Muscle of arm (tissue), 12 donors: Measurements from ENCODE around the gene POMZP3. TPM values are rescaled to one million over a fixed set of nuclear protein-coding genes. Genes with fewer than 3 reads are reported as not detected.
"Not testable (repeated sequence)": the region's sequence is repeated elsewhere in the genome, so short reads cannot be mapped to it uniquely, and the experiment has no call there.

Experiments used
- DNase-seq: peaks from one replicate; pipeline ENCODE4 v3.0.0-alpha.2; 2013
- polyA plus RNA-seq, 12 donors: library from polyadenylated mRNA; unstranded; fragments of 120-200 nt; gene quantifications; one replicate each; pipeline ENCODE4 v1.2.1, GENCODE V29; 2013; ENCODE audit not compliant: insufficient read length in 12 of 12

The POMZP3 gene
- polyA plus RNA-seq, 12 donors: 7.5 to 29.5 (median 14.8) TPM; not detected in 1

DNA sequence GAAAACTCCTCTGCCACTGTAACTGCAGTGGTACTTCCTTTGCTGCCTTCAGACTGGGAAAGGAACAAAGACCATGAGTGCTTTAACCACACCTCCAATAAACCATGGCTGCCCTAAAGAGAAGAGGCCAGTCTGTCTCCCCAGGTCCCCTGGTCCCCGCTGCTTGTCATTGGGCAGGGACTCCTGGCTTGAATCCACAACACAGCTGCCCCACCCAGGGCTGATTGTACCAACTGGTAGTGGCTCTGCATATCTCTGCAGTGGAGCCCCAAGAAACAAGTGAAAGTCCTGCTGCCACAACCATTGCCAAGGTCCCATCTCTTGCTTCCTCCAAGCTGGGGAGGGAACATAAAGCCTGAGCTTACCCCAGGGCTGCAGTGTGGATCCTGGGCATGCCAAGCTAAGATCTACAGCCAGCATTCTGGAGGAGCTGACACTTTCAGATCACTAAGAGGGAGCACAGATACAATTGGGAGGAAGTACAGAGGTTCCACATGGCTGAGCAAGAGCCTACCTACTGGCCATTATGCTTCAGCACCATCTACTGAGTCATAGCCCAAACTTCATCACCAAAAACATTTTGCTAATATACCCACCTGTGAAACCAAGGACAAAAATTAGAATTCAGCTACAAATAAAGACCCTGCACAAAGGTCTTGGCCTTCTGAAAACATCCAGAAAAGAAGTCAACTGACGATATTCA, 35.3 kb downstream of the POMZP3 start:
- not testable (repeated sequence) for DNase-seq

GRCh38 chr7:76591033-76591432, 36.0 kb downstream of the POMZP3 start:
- DNase-seq: not testable (repeated sequence)

DNA sequence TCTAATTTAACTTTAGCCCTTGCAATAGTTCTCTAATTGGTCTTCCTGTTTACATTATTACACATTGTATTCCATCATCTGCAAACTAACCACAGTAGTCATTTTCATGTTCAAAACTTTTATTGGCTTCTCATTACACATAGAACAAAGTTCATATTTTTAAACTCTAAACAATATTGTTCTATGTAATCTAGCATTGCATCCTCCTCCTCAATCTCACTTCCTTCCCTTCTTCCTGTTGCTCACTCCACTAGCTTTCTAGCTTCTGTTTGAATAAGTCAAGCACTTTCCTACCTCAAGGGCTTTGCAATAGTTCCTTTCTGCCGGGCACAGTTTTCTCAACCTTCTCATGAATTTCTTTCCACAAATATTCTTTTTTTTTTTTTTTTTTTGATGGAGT, 38.5 kb downstream of the POMZP3 start:
- DNase-seq: not testable (repeated sequence)

DNA sequence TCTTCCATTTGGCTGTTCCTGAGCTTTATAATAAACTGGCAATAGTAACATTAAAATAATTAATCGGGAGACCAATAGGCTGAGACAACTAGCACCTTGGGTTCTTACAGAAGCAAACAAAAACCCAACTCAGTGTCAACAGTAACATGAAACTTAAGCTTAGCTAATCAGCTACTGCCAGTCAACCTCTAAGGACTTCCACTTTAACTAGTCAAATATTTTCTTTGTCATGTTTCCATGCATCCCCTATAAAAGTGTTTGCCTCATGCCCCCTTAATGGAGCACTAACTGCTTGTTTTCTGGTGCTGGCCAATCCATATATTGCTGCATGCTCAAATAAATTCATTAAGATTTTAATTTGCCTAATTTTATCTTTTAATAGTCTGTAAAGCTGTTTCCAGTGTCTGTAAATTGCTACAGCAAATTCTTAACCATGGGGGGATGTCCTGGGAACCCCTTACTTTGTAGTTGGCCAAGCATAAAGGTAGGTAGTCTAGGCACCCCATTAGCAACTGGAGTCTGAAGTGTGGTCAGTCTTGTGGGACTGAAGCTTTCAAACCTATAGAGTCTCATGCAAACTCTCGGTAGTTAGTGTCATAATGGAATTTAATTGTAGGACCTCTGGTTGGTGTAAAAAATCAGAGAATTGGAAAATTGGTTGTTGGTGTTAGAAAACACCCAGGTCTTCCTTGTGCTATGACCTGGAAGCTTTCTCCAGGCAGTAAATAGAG, 40.3 kb downstream of the POMZP3 start:
- not testable (repeated sequence) for DNase-seq

DNA sequence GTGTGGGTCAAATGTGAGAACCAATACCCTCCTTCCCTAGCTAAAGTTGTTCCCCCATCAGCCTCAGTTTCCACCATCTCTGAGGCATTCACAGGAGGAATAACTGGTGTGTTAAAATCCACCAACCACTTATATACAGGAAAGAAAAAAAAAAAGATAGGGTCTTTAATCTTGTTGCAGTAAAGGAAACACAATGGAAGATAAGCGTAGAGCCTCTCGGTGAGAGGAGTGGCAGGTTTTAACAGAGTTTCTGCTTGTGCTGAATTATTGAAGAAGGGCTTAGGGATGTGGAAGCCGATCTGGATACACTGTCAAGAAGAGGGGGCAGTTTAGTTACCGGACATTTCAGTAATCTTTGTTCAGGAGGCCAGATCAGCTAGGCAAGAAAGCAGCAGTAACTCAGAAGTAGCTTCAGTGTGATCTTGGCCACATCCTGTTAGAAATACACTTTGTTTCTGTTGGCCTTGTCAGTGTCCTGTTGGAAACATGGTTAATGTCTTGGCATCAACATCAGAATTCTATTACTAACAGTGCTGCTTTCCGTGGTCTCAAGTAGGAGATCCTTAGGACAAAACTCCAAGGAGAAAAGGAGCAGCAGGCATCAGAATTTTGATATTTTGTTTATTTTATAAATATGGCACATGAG, 43.3 kb downstream of the POMZP3 start:
- DNase-seq: peak; percentile 65

DNA sequence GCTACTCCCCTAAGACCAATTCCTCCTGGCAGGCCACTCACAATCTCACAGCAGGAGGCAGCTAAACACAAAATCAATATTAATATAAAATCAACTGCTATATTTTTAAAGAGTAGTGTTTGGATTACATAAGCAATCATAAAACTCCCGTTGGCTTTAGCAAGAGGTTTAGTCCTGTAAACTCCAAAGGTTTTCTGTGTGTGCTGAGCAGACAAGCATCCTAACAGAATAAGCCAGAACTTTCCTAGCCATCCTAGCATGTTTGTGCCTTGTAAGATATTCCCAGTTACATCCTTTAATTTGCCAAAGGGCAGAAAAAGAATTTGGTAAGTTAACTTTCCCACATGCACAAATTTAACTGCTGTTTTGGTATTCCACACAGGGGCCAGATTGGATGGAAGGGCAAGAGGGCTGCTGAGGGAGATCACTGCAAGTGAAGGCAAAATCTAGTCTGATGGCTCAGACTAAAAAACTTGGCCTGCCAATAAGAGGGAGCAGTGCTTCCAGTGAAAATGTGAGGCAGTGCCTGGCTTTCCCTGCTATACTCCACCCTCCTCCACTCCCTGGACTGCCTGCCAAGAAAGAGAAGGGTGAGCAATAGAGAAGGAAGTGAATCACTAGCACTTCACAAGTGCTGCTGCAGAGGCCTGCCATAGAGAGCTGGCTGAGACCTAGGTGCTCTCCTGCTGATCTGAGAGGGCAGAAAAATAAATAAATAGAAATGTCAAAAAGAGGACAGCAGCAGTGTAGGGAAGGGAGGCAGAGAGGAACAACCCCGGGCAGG, 44.0 kb downstream of the POMZP3 start:
- DNase-seq: peak; percentile 70

DNA sequence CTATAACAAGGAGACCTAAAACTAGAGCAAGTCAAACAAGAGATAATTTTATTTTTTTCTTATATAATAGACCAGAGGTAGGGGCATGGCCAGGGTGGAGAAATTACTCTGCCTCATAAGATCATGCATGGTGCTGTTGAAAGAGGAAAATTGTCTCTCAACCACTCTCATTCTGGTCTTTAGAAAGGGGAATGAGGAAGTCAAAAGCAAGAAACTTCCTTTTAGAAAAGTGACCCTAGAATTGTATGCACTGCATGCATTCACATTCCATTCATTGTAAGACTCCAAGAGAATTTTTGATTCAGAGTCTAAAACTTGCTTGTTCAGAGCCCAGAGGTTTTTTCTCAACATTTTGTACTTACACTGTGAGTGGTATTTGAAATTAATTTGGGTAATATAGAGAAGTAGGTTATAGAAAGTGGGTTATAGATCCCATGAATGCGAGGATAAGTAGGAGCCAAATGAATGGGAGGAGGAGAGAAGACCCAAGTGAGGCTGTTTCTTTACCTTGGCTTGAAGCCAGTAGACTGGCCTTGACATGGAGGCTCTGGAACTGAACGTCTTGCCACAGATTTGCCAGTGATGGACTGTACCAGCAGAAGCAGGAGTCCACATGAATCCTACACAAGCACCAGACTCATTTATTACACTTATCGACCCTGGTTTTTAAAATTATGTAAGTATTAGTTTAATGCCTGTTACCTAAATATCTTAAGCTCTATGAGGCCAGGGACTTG, 51.0 kb downstream of the POMZP3 start:
- not testable (repeated sequence) for DNase-seq

- DNase-seq: not testable (repeated sequence)
These were observed 51.6 kb downstream of the POMZP3 start for GRCh38 chr7:76575431-76575830.

- DNase-seq: not testable (repeated sequence)
These were observed 54.8 kb downstream of the POMZP3 start for GRCh38 chr7:76572296-76572695.

DNA sequence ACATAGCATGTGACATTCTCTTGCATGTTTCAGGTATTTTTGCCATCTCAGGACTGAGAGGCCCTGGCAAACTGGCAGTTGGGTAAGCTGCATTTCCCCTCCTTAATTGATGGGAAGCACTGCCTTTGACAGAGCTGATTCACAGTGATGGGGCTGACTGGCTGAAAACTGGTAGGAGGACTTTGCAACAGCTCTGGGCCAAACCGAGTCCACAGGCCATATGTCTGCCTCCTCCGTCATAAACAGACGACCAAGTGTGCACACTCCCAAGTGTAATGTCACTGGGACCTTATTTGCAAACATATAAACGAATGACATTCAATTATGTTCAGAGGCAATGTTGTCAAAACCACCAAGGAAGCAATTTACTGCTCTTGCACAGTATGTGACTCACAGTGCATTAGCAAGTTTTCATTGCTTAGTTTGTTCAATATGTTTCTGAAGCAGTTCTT, 56.7 kb downstream of the POMZP3 start:
- DNase-seq: not testable (repeated sequence)

DNA sequence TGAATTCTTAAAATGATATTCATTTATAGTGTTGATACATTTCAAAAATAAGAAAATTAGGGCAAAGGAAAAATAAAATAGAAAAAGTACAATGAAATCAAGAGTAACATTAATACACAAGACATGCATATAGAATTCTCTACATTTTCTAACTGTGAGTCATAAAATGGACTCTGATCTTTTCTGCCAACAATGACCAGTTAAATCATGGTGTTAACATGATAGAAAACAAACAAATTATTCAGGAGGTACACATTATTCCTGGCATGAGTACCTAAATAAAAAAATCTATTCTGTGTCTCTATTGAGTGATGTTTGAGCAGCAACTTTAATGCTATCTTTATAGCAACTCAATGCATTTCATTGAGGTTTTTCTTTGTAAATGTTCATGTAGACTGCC, 58.3 kb downstream of the POMZP3 start:
- DNase-seq: not testable (repeated sequence)

DNA sequence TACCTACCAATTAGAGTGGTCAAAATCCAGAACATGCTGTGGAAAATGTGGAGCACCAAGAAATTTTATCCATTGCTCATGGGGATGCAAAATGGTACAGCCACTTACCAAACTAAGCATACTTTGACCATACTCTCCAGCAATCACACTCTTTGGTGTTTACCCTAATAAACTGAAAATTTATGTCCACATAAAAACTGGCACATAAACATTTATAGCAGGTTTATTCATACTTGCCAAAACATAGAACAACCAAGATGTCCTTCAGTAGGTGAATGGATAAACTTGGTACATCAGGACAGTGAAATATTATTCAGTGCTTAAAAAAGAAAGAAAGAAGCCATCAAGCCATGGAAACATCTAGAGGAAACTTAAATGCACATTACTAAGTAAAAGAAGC, 59.3 kb downstream of the POMZP3 start:
- not testable (repeated sequence) for DNase-seq

DNA sequence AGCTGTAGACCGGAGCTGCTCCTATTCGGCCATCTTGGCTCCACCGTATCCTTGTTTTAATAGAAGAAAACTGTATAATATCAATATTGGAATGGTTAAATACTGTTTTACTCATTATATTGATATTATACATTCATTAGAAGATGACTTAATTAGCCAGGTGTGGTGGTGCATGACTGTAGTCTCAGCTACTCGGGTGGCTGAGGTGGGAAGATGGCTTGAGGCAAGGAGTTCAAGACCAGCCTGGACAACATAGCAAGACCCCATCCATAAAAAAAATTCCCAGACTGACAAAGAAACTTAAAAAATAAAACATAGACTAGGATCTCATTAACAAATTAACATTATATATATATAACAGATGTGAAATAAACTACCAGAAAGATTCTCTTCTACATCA, 59.8 kb downstream of the POMZP3 start:
- not testable (repeated sequence) for DNase-seq

DNA sequence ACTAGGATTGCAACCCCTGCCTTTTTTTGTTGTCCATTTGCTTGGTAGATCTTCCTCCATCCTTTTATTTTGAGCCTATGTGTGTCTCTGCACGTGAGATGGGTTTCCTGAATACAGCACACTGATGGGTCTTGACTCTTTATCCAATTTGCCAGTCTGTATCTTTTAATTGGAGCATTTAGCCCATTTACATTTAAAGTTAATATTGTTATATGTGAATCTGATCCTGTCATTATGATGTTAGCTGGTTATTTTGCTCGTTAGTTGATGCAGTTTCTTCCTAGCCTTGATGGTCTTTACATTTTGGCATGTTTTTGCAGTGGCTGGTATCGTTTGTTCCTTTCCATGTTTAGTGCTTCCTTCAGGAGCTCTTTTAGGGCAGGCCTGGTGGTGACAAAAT, 62.1 kb downstream of the POMZP3 start:
- DNase-seq: not testable (repeated sequence)

GRCh38 chr7:76561342-76561741, 65.7 kb downstream of the POMZP3 start:
- not testable (repeated sequence) for DNase-seq

DNA sequence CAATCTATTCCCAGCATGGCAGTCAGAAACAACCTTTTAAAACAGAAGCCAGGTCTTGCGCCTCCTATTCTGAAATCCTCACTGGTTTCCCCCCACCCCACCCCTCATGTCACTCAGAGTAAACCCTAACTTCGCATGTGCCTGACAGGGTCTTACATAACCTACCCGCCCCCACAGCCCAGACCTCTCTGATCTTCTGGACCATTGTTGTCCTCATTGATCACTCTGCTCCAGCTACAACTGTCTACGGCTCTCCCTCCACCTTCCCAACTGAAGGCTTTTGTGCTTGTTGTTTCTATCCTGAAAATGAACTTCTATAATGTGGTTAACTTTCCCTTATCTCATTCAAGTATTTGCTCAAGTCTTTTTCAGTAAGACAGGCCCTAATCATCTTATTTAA, 66.9 kb downstream of the POMZP3 start:
- DNase-seq: not testable (repeated sequence)

Other genes with a start within 250 kb of the POMZP3 start
- gene SSC4D, start 217.6 kb downstream of the POMZP3 start, polyA plus RNA-seq: 1 to 10 TPM in 3 of 12 donors, under 1 TPM in 7, not detected in 2; 0.29 to 1.7 (median 0.89) TPM
- gene ZP3, start 202.3 kb downstream of the POMZP3 start, polyA plus RNA-seq: 10 to 100 TPM in 1 of 12 donors, 1 to 10 TPM in 7, under 1 TPM in 2, not detected in 2; 0.33 to 12.4 (median 3.6) TPM
- gene DTX2, start 165.6 kb downstream of the POMZP3 start, polyA plus RNA-seq: 10 to 100 TPM in 2 of 12 donors, 1 to 10 TPM in 9, not detected in 1; 6.2 to 23.4 (median 7.7) TPM
- gene UPK3B, start 116.7 kb downstream of the POMZP3 start, polyA plus RNA-seq: 10 to 100 TPM in 2 of 12 donors, 1 to 10 TPM in 2, under 1 TPM in 7, not detected in 1; 0.07 to 30.0 (median 0.51) TPM
- gene SPDYE16, start 84.0 kb downstream of the POMZP3 start, polyA plus RNA-seq: 1 to 10 TPM in 9 of 12 donors, under 1 TPM in 1, not detected in 2; 0.99 to 7.3 (median 2.3) TPM